Subcutaneous adipose tissue (tissue), 4 donors: Measurements from ENCODE around the gene IGSF8. TPM values are rescaled to one million over a fixed set of nuclear protein-coding genes. Genes with fewer than 3 reads are reported as not detected.

Source experiments
- total RNA-seq, 4 donors: library from RNA; depleted of rRNA; stranded (reverse); fragments of >200 nt; gene quantifications; one replicate each; pipeline ENCODE4 v1.1.0, GENCODE V29; 2016
- TF ChIP-seq, protein P1 (sequence below): fragments of 450-650 bp; IDR thresholded peaks from one replicate; pipeline ENCODE4 v1.5.1; 2016; ENCODE audit warnings: low read depth, mild to moderate bottlenecking, control low read depth, antibody characterized with exemption, moderate library complexity

Gene IGSF8, protein sequence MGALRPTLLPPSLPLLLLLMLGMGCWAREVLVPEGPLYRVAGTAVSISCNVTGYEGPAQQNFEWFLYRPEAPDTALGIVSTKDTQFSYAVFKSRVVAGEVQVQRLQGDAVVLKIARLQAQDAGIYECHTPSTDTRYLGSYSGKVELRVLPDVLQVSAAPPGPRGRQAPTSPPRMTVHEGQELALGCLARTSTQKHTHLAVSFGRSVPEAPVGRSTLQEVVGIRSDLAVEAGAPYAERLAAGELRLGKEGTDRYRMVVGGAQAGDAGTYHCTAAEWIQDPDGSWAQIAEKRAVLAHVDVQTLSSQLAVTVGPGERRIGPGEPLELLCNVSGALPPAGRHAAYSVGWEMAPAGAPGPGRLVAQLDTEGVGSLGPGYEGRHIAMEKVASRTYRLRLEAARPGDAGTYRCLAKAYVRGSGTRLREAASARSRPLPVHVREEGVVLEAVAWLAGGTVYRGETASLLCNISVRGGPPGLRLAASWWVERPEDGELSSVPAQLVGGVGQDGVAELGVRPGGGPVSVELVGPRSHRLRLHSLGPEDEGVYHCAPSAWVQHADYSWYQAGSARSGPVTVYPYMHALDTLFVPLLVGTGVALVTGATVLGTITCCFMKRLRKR
- 10 to 100 TPM in 3 of 4 donors, 1 to 10 TPM in 1; 6.4 to 28.8 (median 18.7) TPM for total RNA-seq

DNA sequence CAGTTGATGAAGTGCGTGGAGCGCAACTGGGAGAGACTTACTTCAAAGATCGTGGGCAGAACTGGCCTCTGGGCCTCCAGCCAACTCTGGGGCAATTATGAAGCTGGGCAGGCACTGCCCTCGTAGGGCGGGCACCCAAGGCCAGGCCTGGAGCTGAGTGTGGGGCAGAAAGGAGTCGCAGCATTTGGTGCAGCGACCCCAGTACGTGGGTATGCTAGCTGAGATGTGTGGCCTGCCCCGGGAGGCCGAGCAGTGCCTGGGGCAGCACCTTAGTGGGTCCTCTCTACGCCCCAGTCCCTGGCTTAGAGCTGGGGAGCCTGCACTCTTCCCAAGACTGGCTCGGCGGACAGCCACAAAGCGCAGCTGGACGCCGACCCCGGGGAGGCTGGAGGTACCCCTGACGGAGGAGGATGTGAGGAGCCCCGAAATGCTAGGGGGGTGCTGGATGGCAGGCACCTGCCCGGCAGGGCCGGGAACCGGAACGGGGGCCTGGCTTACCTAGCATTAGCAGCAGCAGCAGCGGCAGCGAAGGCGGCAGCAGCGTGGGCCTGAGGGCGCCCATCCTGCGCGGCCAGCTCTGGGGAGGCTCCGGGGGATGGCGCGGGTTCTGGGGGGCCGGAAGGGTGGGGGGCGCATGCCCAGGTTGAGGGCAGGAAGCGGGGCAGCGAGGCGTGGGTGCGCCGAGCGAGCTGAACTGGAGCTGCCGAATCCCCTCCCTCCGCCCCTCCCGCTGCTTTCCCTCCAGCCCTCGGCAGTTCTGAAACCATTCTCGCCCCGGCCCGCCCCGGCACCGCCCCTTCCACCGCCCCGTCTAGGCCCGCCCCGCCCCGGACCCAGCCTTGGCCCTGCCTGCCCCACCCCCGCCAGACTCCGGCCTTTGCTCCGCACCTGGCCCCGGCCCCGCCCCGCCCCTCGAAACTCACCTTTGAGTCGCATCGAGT, at the start of gene IGSF8:
Gene IGSF8, minus strand, starts transcription at position 709 of the 941 bp plus-strand sequence. Its CDS starts 147 bp downstream, at position 562.
- TF ChIP-seq, protein P1, sequence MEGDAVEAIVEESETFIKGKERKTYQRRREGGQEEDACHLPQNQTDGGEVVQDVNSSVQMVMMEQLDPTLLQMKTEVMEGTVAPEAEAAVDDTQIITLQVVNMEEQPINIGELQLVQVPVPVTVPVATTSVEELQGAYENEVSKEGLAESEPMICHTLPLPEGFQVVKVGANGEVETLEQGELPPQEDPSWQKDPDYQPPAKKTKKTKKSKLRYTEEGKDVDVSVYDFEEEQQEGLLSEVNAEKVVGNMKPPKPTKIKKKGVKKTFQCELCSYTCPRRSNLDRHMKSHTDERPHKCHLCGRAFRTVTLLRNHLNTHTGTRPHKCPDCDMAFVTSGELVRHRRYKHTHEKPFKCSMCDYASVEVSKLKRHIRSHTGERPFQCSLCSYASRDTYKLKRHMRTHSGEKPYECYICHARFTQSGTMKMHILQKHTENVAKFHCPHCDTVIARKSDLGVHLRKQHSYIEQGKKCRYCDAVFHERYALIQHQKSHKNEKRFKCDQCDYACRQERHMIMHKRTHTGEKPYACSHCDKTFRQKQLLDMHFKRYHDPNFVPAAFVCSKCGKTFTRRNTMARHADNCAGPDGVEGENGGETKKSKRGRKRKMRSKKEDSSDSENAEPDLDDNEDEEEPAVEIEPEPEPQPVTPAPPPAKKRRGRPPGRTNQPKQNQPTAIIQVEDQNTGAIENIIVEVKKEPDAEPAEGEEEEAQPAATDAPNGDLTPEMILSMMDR, result no peak

DNA sequence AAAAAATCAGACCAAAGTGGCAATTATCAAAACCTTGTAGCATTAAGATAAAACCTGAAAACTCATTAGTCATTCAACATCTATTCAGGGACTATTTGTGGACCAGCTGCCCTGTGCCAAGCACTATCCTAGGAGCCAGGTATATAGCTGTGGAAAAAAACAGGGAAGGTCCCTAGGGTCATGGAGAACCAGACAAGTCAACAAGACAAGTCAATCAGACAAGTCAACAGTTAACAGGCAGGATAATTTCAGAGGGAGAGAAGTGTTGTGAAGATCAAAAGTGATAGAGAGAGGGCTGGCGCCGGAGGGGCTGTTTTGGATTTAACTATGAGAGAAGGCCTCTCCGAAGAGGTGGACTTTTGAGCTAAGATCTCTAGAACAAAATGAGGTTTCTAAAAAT, 49.7 kb upstream of the IGSF8 start:
- TF ChIP-seq, protein P1, result no peak

- TF ChIP-seq, protein P1, result no peak
Measured at GRCh38 chr1:160146107-160146506, 47.7 kb upstream of the IGSF8 start.

- TF ChIP-seq, protein P1, result no peak
Measured at GRCh38 chr1:160144921-160145320, 46.5 kb upstream of the IGSF8 start.

- TF ChIP-seq, protein P1, result no peak
Measured at GRCh38 chr1:160143695-160144094, 45.3 kb upstream of the IGSF8 start.

DNA sequence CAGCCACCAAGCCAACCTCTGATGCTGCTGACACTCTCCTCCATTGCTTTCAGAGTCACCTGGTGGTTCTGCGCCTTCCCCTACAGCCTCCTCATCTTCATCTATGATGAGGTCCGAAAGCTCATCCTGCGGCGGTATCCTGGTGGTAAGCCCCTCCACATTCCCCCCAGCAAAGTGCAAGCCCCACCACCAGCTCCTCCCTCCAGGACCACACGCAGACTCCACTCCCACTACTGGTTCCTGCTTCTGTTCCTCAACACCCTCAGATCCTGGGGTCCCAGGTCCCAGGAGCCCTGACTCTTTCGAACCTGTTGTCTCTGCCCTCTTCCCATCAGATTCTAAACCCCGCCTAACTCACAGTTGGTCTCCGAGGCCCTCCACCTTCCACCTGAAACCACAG, 41.4 kb upstream of the IGSF8 start:
- TF ChIP-seq, protein P1, result no peak
